HEK293 (cell line): ENCODE measurements around the gene PRMT1.

ENCODE experiments used
- HOXC10 ChIP-seq: sonication (generic); formaldehyde crosslinking; IDR thresholded peaks from 2 replicates; pipeline ENCODE4 v1.8.1; 2023; ENCODE audit warnings: mild to moderate bottlenecking, missing genetic modification reagents
- KLF8 ChIP-seq: fragments of 450-650 bp; formaldehyde crosslinking; IDR thresholded peaks from 2 replicates; pipeline ENCODE4 v1.5.1; 2016; ENCODE audit warnings: missing biosample characterization, missing genetic modification characterization
- ZNF214 ChIP-seq: fragments of 450-650 bp; formaldehyde crosslinking; IDR thresholded peaks from 2 replicates; pipeline ENCODE4 v1.5.1; 2017; ENCODE audit warnings: missing biosample characterization, mild to moderate bottlenecking, missing genetic modification characterization, borderline replicate concordance
- ZNF239 ChIP-seq: fragments of 450-650 bp; formaldehyde crosslinking; IDR thresholded peaks from 2 replicates; pipeline ENCODE4 v1.5.1; 2016; ENCODE audit warnings: missing biosample characterization, missing genetic modification characterization
- ZNF274 ChIP-seq, 2 experiments: fragments of 200-500 bp in 1 of 2; fragments of 450-650 bp in 1 of 2; sonication (Bioruptor generic) in 1 of 2; formaldehyde crosslinking in 1 of 2; IDR thresholded peaks; 2 replicates each; pipeline versions ENCODE4 v1.5.1 to v1.6.1; 2014 to 2016; ENCODE audit warnings: borderline replicate concordance in 1 of 2, inconsistent platforms in 1 of 2, low read length in 1 of 2, missing biosample characterization in 1 of 2, missing genetic modification characterization in 1 of 2
- ZNF510 ChIP-seq: fragments of 450-650 bp; formaldehyde crosslinking; IDR thresholded peaks from 2 replicates; pipeline ENCODE4 v1.5.1; 2018; ENCODE audit warnings: mild to moderate bottlenecking, missing genetic modification characterization, missing biosample characterization; ENCODE audit not compliant: insufficient replicate concordance
- ZNF561 ChIP-seq: fragments of 450-650 bp; IDR thresholded peaks from 2 replicates; pipeline ENCODE4 v1.5.1; 2018; ENCODE audit warnings: missing biosample characterization, missing genetic modification characterization, borderline replicate concordance
- ZNF658 ChIP-seq: fragments of 450-650 bp; formaldehyde crosslinking; IDR thresholded peaks from 2 replicates; pipeline ENCODE4; 2016; ENCODE audit warnings: missing biosample characterization, missing genetic modification characterization
- TF ChIP-seq, protein P1 (sequence below): fragments of 450-650 bp; formaldehyde crosslinking; IDR thresholded peaks from 2 replicates; pipeline ENCODE4 v1.5.1; 2016; ENCODE audit warnings: missing biosample characterization, missing genetic modification characterization
- TF ChIP-seq, protein P2 (sequence below): fragments of 450-650 bp; formaldehyde crosslinking; IDR thresholded peaks from 2 replicates; pipeline ENCODE4 v1.5.1; 2016; ENCODE audit warnings: missing biosample characterization, missing genetic modification characterization, low read depth
- TF ChIP-seq, protein P3 (sequence below): fragments of 450-650 bp; formaldehyde crosslinking; IDR thresholded peaks from 2 replicates; pipeline ENCODE4 v1.5.1; 2016; ENCODE audit warnings: missing biosample characterization, missing genetic modification characterization

DNA sequence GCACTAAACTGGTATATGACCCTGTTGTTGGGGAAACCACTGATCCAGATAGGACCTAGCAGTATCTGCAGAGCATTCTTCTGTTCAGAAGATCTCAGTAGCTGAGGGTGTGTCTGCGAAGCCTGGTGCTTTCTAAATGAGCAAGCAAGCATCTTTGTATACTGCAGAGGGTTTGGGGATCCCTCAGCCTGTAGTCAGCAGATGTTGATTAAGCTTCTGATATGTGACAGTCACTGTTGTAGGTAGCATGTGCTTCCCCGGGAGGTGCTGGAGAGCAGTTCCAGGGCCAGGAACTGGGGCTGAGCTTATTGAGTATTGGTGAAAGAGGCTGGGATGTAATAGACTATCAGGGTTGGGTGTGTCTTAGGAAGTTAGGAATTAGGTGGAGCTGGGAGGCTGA, 33.6 kb upstream of the PRMT1 start:
- TF ChIP-seq ZNF658 (no peak), ZNF274 (IDR thresholded peaks at IDR 0.05; ENCODE audit: low read length) (no peak), ZNF274 (tag by site-specific recombination; IDR thresholded peaks at IDR 0.05; ENCODE audit: borderline replicate concordance) (no peak), ZNF214 (tag by site-specific recombination) (no peak), KLF8 (tag by site-specific recombination) (no peak), ZNF510 (tag by site-specific recombination) (no peak), ZNF239 (no peak), HOXC10 (CRISPR knock-in tag) (no peak), ZNF561 (tag by site-specific recombination) (no peak)
- TF ChIP-seq, protein P1, sequence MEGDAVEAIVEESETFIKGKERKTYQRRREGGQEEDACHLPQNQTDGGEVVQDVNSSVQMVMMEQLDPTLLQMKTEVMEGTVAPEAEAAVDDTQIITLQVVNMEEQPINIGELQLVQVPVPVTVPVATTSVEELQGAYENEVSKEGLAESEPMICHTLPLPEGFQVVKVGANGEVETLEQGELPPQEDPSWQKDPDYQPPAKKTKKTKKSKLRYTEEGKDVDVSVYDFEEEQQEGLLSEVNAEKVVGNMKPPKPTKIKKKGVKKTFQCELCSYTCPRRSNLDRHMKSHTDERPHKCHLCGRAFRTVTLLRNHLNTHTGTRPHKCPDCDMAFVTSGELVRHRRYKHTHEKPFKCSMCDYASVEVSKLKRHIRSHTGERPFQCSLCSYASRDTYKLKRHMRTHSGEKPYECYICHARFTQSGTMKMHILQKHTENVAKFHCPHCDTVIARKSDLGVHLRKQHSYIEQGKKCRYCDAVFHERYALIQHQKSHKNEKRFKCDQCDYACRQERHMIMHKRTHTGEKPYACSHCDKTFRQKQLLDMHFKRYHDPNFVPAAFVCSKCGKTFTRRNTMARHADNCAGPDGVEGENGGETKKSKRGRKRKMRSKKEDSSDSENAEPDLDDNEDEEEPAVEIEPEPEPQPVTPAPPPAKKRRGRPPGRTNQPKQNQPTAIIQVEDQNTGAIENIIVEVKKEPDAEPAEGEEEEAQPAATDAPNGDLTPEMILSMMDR (tag by site-specific recombination): no peak
- TF ChIP-seq, protein P2, sequence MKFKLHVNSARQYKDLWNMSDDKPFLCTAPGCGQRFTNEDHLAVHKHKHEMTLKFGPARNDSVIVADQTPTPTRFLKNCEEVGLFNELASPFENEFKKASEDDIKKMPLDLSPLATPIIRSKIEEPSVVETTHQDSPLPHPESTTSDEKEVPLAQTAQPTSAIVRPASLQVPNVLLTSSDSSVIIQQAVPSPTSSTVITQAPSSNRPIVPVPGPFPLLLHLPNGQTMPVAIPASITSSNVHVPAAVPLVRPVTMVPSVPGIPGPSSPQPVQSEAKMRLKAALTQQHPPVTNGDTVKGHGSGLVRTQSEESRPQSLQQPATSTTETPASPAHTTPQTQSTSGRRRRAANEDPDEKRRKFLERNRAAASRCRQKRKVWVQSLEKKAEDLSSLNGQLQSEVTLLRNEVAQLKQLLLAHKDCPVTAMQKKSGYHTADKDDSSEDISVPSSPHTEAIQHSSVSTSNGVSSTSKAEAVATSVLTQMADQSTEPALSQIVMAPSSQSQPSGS (tag by site-specific recombination): no peak
- TF ChIP-seq, protein P3, sequence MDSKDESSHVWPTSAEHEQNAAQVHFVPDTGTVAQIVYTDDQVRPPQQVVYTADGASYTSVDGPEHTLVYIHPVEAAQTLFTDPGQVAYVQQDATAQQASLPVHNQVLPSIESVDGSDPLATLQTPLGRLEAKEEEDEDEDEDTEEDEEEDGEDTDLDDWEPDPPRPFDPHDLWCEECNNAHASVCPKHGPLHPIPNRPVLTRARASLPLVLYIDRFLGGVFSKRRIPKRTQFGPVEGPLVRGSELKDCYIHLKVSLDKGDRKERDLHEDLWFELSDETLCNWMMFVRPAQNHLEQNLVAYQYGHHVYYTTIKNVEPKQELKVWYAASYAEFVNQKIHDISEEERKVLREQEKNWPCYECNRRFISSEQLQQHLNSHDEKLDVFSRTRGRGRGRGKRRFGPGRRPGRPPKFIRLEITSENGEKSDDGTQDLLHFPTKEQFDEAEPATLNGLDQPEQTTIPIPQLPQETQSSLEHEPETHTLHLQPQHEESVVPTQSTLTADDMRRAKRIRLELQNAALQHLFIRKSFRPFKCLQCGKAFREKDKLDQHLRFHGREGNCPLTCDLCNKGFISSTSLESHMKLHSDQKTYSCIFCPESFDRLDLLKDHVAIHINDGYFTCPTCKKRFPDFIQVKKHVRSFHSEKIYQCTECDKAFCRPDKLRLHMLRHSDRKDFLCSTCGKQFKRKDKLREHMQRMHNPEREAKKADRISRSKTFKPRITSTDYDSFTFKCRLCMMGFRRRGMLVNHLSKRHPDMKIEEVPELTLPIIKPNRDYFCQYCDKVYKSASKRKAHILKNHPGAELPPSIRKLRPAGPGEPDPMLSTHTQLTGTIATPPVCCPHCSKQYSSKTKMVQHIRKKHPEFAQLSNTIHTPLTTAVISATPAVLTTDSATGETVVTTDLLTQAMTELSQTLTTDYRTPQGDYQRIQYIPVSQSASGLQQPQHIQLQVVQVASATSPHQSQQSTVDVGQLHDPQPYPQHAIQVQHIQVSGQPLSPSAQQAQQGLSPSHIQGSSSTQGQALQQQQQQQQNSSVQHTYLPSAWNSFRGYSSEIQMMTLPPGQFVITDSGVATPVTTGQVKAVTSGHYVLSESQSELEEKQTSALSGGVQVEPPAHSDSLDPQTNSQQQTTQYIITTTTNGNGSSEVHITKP (tag by site-specific recombination): no peak
